Lower lobe of right lung (tissue), 2 donors: ENCODE results near the gene SIM2. TPM values are rescaled to one million over a fixed set of nuclear protein-coding genes. Genes with fewer than 3 reads are reported as not detected.
A peak's percentile ranks its signal among the peaks of the same experiment; 100 is the strongest.
"Not testable (repeated sequence)": the region's sequence is repeated elsewhere in the genome, so short reads cannot be mapped to it uniquely, and the experiment has no call there.

ENCODE experiments used
- ATAC-seq, 2 donors: fragments of 200-7000 bp; cut with Tn5 transposase; one replicate each; pipeline ENCODE4 v1.9.1; 2020 to 2022; ENCODE audit warnings: mild to moderate bottlenecking in 2 of 2, moderate library complexity in 2 of 2
- DNase-seq: peaks from one replicate; pipeline ENCODE4 v3.0.0-alpha.2; 2020
- H3K27ac ChIP-seq: fragments of 200-600 bp; one replicate; pipeline ENCODE4 v1.8.0; 2022
- H3K27me3 ChIP-seq: fragments of 200-600 bp; one replicate; pipeline ENCODE4 v1.8.0; 2022; ENCODE audit warnings: low read depth
- H3K36me3 ChIP-seq: fragments of 200-600 bp; one replicate; pipeline ENCODE4 v1.8.0; 2022; ENCODE audit warnings: mild to moderate bottlenecking
- H3K4me1 ChIP-seq: fragments of 200-600 bp; one replicate; pipeline ENCODE4 v1.8.0; 2022
- H3K4me3 ChIP-seq: fragments of 200-600 bp; one replicate; pipeline ENCODE4 v1.8.0; 2022; ENCODE audit warnings: mild to moderate bottlenecking
- H3K9me3 ChIP-seq: fragments of 200-600 bp; one replicate; pipeline ENCODE4 v1.8.0; 2022
- CTCF ChIP-seq: fragments of 200-600 bp; IDR thresholded peaks from one replicate; pipeline ENCODE4 v1.8.0; 2022; ENCODE audit warnings: antibody characterized with exemption, mild to moderate bottlenecking
- intact Hi-C: fragments of 100-400 bp; cut with DNase I; formaldehyde crosslinking; loops from one replicate; pipeline ENCODE4 v1.11.0; 2022
- long read RNA-seq: library from polyadenylated mRNA; unstranded; transcript quantifications from one replicate; pipeline ENCODE4 v2.0.0, GENCODE V29; 2021
- total RNA-seq: library from RNA; stranded (reverse); fragmentation: NEBNext Ultra II Directional; extraction: Animal tissue kit (Norgen Biotek cat#: 25700); gene quantifications from one replicate; pipeline ENCODE4 v1.2.1, GENCODE V29; 2021
- donor health status: DM: no; HTN: yes; CAD: no; lungs with severe emphysema.

Gene SIM2
- total RNA-seq = not detected
- long read RNA-seq, partial matches to known transcripts = 0 of 1 reads
- long read RNA-seq, other reads (novel, unspliced or antisense) = 1 of 1 reads

GRCh38 chr21:36698981-36699545 lies at the start of gene SIM2:
TSS of gene SIM2 (plus strand) at chr21:36699115. CDS start at chr21:36699747, 632 bp downstream.
- H3K4me3 ChIP-seq = peak within 1 kb of the TSS; percentile 44
- H3K27ac ChIP-seq = no peak within 1 kb of the TSS
- peak in 1 of 2 donors; percentile 25 for ATAC-seq
- intact Hi-C loops = no loop called here
- no peak for TF ChIP-seq CTCF
- peaks cover 51% of the 10 kb centered on the region for H3K4me1 ChIP-seq
- peaks cover 100% of the 10 kb centered on the region for H3K27me3 ChIP-seq
- no peaks in the 10 kb centered on the region for H3K9me3 ChIP-seq
- DNase-seq = no peak
- no peaks in the 10 kb centered on the region for H3K36me3 ChIP-seq

GRCh38 chr21:36654324-36654723 lies 44.6 kb upstream of the SIM2 start:
- H3K27me3 ChIP-seq = no peaks in the 10 kb centered on the region
- H3K4me3 ChIP-seq = no peak overlapping the region
- no peak for TF ChIP-seq CTCF
- intact Hi-C loops = no loop called here
- H3K4me1 ChIP-seq = no peaks in the 10 kb centered on the region
- H3K36me3 ChIP-seq = no peaks in the 10 kb centered on the region
- H3K27ac ChIP-seq = no peak overlapping the region
- H3K9me3 ChIP-seq = no peaks in the 10 kb centered on the region
- no peak for ATAC-seq
- no peak for DNase-seq

- intact Hi-C loops = no loop called here
- ATAC-seq (no peak), DNase-seq (no peak)
- no peak for TF ChIP-seq CTCF
- no peaks in the 10 kb centered on the region for H3K4me1 ChIP-seq
- no peak overlapping the region for H3K4me3 ChIP-seq
- no peak overlapping the region for H3K27ac ChIP-seq
- no peaks in the 10 kb centered on the region for H3K9me3 ChIP-seq
- no peaks in the 10 kb centered on the region for H3K27me3 ChIP-seq
- H3K36me3 ChIP-seq = no peaks in the 10 kb centered on the region
Observed at GRCh38 chr21:36654796-36655325, 44.1 kb upstream of the SIM2 start.

GRCh38 chr21:36656138-36656537 lies 42.8 kb upstream of the SIM2 start:
- intact Hi-C loops = no loop called here
- no peak for TF ChIP-seq CTCF
- peak; percentile 93 to 96 for ATAC-seq

GRCh38 chr21:36657290-36657689 lies 41.6 kb upstream of the SIM2 start:
- DNase-seq, intact Hi-C loops, H3K36me3 ChIP-seq: not testable (repeated sequence)

More at GRCh38 chr21:36656138-36656537, 42.8 kb upstream of the SIM2 start:
- Histone ChIP-seq H3K27me3 (no peaks in the 10 kb centered on the region), H3K4me1 (no peaks in the 10 kb centered on the region), H3K9me3 (no peaks in the 10 kb centered on the region), H3K27ac (no peak overlapping the region), H3K36me3 (no peaks in the 10 kb centered on the region), H3K4me3 (no peak overlapping the region)
- DNase-seq = peak; percentile 61

GRCh38 chr21:36657999-36658398 lies 40.9 kb upstream of the SIM2 start:
- intact Hi-C loops = no loop called here
- no peaks in the 10 kb centered on the region for H3K9me3 ChIP-seq
- H3K27ac ChIP-seq = no peak overlapping the region
- no peak overlapping the region for H3K4me3 ChIP-seq
- no peaks in the 10 kb centered on the region for H3K4me1 ChIP-seq
- ATAC-seq (no peak), DNase-seq (no peak)
- TF ChIP-seq CTCF = no peak
- no peaks in the 10 kb centered on the region for H3K36me3 ChIP-seq
- peaks cover 4% of the 10 kb centered on the region for H3K27me3 ChIP-seq

More at GRCh38 chr21:36657290-36657689, 41.6 kb upstream of the SIM2 start:
- not testable (repeated sequence) for ATAC-seq, H3K4me1 ChIP-seq, H3K27ac ChIP-seq, H3K4me3 ChIP-seq, H3K9me3 ChIP-seq, H3K27me3 ChIP-seq
